NCI-H1092 treated with DMSO at 0.1 percent for 48 hours (cell line): ENCODE results near the gene WNK2.

Experiments
- DNase-seq: peaks from one replicate; lab custom pipeline; 2025; lab: John Stamatoyannopoulos, UW

The WNK2 gene

DNA sequence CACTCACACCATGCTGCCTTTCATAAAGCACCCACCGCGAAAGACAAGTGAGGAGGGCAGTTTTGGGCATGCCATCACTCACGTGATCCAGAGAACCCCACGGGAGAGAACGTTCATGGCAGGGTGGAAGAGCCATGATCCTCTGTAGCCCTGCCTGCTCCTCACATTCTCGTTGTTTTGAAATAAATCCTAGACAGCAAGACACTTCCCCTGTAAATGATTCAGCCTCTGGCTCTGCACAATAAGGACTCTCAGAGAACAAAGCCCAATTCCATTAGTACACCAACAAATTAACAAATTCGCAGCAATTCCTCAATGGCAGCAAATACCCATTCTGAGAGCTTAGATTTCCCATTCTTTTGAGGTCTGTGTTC is 71.5 kb downstream of the WNK2 start:
- no peak for DNase-seq

DNA sequence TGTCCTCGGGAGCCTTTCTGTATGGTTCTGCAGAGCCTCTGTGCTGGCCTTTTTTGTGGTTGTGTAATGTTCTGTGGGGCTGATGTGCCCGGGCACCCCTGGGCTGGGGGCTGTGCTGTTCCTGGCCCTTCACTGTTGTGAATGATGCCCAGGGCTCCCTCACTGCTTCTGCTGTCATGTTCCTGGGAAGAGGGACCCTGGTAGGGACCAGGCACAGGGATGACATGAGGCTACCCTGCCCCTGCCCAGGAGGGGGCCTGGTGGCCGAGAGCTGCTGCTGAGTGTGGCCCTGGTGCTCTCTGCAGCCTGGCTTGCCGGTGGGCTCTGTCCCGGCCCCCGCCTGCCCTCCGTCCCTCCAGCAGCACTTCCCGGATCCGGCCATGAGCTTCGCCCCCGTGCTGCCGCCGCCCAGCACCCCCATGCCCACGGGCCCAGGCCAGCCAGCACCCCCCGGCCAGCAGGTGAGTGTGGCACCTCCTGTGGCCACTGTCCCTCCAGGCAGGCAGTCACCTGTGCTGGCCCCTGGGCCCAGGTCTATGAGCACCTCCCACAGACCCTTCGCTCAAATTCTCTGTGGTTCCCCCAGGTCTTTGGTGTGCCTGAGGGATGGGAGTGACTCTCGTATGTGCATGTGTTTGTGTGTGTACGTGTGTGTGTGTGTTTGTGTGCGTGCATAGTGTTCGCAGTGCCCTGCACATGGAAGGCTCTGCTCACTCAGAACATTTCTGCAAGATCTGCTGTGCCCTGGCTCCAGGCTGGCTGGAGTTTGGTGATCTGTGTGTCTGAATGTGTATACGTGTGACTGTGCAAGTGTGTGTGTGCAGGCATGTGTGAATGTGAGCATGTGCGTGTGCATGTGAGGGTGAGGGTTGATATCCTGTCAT is 72.3 kb downstream of the WNK2 start:
- DNase-seq = no peak

DNA sequence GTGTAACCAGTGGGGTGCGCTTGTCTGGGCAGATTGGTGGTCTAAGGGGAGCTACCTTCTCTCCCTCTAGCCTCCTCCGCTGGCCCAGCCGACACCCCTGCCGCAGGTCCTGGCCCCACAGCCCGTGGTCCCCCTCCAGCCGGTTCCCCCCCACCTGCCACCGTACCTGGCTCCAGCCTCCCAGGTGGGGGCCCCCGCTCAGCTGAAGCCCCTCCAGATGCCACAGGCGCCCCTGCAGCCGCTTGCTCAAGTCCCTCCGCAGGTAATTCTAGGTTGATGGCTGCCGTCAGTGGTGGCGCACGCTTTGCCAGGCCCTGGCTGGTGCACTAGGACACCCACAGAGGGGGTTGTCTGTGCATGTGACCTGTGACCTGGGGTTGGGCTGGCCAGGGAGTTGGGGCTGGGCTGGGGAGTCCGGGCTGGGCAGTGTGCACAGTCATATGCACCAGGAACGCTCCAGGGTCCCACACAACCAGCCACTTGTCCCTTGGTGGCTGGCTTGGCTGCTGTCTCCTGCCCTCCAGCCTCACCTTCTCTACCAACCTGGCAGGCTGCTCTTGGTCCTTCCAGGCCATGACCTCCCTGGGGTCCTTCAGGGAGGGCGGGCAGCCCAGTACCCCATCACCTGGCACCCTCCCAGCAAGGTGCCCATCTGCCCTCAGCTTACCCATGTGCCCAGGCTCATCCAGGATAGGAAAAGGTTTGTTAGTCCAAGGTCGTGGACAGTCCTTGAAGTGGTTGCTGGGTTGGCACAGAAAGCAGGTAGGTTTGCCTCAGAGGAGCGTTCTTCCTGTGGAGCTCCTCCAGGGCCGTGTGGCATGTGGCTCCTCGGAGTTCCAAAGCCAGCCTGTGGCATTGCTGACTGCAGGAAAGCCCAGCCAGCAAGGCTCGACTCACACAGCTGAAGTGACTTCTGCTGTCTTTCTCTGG is 73.2 kb downstream of the WNK2 start:
- no peak for DNase-seq

DNA sequence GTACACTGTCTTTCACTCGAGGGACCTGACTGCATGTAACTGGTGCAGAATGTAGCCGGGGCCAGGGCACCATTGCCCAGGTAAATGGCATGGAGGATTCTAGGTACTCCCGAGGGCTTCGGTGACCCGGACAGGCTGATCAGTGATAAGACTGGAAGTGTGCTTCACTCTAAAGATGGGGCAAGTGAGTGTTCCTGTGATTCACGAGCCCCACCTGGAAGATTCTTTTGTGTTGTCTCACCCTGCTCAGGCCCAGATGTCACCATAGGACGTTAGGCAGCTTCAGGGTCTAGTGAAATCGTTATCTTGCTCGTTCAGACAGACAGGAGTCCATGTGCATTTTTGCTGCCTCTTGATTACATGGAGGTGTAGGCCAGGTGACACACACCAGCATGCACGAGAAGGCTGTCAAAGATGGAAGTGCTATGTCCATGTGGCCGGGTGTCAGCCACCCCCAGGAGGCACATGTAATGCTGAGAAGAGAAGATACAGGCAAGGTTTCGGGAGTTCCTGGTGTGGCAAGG is 73.9 kb downstream of the WNK2 start:
- DNase-seq = no peak

DNA sequence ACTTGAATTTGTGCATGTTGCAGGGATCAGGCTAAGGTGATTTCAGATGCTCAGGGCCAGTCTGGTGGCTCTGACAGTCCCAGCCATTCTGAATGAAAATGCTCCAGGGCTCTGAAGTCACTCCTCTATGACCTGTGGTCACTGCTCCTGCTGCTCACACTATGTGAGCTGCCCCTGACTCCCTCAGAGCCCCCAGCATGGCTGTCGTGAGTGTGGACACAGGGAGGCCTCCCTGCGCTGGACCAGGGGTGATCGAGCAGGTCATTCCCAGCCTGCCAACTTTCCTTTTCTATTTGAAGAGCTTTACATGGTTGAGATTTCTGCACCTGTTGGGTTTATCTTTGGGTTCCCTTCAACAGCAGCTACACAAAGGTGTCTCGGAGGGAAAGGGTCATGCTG is 74.5 kb downstream of the WNK2 start:
- no peak for DNase-seq

DNA sequence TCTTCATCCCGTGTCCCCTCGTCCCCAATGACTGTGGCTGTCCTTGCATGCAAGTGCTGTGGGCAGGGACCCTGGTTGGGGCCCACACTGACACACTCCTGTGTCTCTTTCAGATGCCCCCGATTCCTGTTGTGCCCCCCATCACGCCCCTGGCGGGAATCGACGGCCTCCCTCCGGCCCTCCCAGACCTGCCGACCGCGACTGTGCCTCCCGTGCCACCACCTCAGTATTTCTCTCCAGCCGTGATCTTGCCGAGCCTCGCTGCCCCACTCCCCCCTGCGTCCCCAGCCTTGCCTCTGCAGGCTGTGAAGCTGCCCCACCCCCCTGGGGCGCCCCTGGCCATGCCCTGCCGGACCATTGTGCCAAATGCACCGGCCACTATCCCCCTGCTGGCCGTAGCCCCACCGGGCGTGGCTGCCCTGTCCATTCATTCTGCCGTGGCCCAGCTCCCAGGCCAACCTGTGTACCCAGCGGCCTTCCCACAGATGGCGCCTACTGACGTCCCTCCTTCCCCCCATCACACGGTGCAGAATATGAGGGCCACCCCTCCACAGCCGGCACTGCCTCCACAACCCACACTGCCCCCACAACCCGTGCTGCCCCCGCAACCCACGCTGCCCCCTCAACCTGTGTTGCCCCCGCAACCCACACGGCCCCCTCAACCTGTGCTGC is 75.0 kb downstream of the WNK2 start:
- DNase-seq = no peak

DNA sequence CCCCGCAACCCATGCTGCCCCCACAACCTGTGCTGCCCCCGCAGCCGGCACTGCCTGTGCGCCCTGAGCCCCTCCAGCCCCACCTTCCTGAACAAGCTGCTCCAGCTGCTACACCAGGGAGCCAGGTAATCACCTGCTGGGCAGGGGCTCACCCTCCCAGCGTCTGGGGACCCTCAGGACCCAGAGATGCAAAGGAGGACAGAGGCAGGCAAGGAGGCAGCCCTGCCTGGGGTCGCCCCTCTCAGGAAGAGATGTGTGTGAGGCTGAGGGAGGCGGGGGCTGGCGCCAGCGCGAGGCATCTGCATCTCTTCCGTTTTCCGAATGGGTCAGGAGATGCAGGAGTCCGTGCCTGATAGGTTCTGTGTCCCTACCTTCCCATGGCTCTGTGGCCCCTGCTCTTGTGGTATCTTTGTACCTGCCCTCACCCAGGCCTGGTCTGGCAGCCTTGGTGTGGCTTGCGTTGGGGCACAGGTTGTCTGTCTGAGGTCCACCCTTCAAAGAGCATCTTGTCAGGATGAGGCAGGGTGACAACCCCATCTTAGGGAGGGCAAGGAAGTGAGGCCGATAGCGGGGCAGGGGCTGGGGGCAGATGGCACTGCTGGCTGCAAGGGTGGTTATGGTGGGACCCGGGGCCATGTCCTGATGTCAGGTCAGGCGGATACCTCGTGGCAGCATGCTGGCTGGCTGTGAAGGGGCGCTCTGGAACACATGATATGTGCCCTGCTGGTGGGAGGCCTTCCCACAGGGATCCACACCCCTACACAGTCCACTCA is 75.7 kb downstream of the WNK2 start:
- DNase-seq = no peak

DNA sequence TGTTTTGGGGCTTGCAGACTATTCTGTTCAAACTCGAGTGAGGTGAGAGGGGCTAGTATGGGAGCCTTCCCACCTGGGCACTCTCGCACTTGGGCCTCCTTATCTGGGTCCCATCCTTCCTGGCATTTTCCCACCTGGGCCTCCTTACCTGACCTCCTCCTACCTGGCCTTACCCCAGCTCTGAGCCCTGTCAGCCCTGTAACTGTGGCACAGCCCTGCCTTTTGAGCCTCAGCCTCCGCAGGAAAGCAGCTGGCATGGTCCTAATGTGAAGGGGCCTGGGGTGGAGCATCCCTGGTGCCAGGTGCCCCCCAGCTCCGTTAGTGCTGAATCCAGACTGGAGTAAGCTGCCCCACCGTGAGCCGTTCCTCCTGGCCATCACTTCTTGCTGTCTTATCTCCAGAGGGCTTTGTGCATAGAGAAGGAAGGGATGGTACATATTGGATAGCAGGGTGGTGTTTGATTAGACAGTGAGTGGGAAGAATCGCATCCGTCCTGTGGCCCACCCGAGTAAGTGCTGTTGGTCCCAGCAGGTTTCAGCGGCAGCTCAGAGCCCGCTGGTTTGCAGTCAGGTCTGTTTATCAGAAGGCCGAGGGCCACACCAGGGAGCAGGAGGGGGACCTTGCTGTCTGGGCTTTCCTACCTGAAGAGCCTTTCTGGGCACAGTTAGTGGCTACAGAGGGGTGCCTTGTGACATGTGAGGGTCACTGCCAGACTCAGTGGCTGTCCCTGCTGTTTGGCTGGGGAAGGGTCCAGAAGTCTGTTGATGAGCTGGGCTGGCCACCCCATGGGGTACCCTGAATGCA is 76.5 kb downstream of the WNK2 start:
- no peak for DNase-seq

DNA sequence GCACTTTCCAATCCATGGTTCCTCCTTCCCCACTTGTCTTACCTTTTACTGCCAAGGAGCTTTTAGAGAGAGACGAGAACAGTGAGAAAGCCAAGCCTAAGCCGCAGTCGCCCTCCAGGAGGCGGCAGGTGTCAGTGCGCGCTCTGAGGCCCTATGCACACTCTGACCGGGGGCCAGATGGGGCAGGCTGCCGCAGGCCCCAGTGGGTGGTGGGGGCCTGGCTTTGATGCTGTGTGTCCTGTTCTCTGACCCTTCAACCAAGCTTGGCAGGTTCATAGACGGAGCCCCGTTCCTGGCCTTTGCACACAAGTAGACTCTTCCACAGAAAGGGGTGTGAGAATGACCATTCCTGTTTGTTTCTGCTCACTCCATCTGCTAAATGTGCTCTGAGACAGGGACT is 77.3 kb downstream of the WNK2 start:
- peak; percentile 42 for DNase-seq

DNA sequence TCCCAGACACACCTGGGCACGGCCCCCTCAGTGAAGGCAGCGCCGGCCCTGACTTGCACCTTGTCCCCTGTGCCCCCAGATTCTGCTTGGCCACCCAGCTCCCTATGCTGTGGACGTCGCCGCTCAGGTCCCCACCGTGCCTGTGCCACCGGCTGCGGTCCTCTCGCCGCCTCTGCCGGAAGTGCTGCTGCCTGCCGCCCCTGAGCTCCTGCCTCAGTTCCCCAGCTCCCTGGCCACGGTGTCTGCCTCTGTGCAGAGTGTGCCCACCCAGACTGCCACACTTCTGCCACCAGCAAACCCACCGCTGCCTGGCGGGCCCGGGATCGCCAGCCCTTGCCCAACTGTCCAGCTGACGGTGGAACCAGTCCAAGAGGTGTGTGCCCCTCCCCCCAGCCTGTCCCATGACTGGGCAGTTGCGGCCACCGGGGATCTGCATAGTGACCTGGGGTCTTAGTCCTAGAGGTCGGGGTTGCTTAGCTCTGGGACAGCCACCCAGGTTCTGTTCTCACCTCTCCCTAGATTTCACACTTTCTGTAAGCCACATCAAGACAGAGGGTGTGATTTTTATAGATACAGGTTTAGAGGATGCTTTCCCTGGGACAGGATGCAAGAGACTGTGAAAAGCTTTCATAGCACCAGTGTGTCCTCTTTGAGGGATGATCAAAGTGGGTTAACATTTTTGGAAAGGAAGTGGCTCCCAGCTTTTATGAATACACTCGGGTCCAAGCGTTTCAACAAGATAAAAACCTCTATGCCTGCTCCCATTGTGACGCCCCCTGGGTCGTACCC is 78.0 kb downstream of the WNK2 start:
- no peak for DNase-seq

DNA sequence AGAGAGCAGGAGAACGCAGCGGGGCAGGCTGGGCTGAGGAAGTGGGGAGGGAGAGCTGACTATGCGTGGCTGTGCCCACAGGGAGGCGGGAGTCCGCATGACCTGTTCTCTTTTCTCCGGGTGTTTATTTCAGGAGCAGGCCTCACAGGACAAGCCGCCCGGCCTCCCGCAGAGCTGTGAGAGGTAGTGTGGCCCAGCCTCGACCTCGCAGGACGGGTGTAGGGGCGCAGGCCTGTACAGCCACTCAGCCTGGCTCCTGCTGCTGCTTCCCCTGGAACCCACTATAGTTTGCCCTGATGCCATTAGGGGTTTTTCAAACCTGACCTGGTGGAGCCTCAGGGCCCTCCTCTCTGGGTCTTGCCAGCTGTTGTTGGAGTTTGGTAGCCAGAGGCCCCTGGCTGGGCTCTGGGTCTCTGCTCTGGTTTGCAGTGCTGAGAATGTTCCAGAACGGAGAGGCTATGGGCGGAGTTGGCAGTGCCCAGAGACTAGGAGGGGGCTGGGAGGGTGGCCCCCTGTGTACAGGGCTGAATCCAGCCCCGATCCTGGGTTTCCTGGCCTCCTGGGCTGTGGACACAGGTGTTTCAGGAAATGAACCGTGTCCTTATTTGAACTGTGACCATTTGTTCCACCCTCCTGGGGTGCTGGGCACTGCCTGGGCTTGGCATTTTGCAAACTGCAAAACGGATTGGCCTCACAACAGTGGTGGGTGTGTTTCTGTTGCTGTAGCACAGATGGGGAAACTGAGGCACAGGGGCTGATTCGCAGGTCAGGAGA is 78.8 kb downstream of the WNK2 start:
- peak; percentile 47 for DNase-seq

DNA sequence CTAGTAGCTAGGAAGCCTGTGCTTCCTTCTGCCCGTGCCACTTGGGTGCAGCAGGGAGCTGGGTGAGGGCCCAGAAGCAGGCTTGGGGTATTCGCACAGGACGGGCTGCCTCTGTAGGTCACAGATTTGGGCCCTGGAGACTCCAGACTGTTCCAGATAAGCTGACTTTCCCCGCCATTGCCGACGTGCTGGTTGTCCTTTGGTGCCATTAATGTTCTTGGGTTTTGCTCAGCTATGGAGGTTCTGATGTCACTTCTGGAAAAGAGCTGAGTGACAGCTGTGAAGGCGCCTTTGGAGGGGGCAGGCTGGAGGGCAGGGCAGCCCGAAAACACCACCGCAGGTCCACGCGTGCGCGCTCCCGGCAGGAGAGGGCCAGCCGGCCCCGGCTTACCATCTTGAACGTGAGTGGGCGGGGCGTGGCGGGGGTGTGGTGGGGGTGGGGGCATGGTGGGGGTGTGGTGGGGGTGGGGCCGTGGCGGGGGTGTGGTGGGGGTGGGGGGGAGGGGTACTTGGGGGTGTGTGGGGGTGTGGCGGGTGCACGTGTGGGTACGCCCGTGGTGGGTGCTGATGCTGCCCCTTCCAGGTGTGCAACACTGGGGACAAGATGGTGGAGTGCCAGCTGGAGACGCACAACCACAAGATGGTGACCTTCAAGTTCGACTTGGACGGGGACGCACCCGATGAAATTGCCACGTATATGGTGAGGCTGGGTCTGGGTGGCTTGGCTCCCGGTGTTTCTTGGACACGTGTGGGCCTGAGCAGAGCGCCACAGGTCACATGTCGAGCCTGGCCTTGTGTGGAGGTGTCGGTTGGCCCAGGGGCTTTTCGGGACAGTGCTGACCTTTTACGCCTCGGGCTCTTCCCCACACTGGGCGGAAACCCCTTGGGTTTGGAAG is 79.6 kb downstream of the WNK2 start:
- DNase-seq = no peak

DNA sequence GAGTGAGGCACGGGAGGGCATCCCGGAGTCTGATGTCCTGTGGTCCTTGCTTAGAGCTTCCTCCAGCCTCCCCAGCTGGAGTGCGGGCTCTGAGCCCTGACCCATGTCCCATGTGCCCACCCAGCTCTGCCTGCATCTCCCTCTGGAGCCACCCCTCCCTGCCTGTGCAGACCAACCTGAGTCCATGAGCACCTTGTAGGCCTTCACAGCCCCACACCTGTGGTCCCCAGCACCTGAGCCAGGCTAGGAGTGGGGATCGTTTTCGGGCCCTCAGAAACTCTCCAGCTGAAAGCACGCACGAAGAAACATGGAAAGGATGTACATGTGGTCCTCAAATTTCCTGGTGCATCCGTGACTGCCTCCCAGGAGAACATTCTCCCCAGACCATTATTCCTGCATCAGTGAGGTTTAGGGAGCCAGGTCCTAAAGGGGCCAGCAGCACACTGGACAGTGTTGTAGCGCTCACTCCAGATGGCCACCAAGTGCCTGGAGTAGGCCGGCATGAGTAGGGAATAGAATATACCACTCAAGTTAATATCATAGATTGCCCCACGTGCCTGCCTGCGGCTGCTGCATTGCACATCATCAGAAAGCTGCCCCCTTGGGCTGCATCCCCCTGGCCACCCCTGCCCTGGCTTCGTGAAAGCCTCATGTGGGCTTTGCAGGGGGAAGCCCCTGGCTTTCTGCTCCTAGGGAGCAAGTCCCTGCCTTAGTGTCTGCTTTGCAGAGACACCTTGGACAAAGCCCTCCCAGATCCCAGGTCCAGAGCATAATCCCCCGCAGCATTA is 80.6 kb downstream of the WNK2 start:
- DNase-seq = no peak

DNA sequence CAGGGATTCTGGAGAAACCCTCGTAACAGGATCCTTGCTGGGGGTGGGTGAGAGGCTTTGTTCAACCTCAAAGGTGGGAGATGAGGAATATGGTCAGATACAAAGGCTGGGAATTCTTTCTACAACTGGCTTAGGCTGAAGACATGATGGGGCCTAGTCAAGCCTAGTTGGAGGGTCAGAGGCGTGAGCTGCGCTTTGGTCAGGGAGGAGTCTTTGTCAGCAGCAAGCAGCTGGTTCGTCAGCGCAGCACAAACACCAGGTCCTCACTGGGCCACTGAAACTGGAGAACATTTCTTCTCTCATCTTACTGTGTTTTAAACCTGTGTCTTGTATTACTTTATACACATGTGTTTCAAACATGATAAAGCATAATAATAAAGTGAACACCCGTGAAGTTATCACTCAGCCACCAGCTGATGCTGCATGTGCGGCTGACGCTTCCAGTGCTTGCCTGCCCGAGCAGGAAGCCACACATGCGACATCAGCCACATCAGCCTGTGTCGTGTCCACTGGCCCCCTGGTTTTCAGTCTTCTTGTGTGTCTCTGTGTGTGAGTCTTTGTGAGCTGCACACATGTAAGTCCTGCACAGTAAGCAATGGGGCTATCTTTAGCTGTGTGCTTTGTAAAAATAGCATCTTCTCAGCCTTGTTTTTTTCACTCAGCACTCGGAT is 81.5 kb downstream of the WNK2 start:
- no peak for DNase-seq

DNA sequence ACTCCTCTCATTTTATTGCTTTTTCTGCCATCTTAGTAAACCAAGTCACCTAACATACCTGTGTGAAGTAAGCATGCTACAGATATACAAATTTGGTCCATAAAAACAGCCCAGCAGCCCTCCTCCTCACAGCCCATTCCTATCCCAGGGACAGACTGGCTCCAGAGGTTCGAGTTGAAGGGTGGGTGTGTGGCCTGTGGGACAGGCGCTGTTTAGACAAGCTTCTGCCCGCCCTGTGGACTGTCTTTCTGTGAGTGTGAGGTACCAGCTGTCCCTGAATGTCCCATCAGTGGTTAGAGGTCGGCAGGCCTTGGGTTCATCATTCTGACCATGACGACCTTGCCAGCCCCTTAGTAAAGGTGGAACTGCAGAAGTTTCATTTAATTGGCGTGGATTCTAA is 82.0 kb downstream of the WNK2 start:
- DNase-seq = no peak

DNA sequence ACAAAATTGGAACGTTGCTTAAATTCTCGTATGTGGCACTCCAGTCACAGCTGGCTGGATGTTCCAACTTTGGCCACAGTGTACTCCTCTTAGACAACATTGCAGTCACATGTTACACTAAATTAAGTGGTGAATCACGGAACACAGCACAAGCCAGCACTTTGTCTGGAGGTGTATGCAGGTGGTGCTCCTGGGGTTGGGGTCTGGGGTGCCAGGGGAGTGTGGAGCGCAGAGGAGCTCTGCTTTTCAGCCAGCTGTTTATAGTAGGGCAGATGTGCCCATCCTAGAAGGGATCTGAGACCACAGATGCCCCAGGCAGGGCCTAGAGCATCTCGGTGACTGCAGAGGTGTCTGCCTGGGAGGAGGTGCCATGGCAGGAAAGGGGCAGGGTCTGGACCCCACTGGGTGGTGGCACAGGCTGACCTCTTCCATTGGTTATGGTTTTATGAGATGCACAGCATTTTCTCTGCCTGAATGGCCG is 82.6 kb downstream of the WNK2 start:
- no peak for DNase-seq
